ENCODE results near the gene ID2.

ID2 gene

GRCh38 chr2:8681786-8682692 is at the start of gene ID2:
ID2 (plus strand) TSS chr2:8682056; CDS start chr2:8682166, 110 bp downstream.
- DNase-seq = peak; percentile 96

- DNase-seq = no peak
Observed at GRCh38 chr2:8632755-8633154, 49.1 kb upstream of the ID2 start.

- no peak for DNase-seq
Observed at GRCh38 chr2:8633186-8633734, 48.6 kb upstream of the ID2 start.

- DNase-seq = no peak
Observed at GRCh38 chr2:8633735-8634313, 48.0 kb upstream of the ID2 start.

GRCh38 chr2:8634466-8635172 is 47.2 kb upstream of the ID2 start:
- DNase-seq = no peak

- no peak for DNase-seq
Observed at GRCh38 chr2:8636041-8636491, 45.8 kb upstream of the ID2 start.

- peak; percentile 86 for DNase-seq
Observed at GRCh38 chr2:8636721-8637636, 44.9 kb upstream of the ID2 start.

GRCh38 chr2:8638327-8638726 is 43.5 kb upstream of the ID2 start:
- DNase-seq = no peak

- no peak for DNase-seq
Observed at GRCh38 chr2:8639122-8639635, 42.7 kb upstream of the ID2 start.

- no peak for DNase-seq
Observed at GRCh38 chr2:8640498-8640897, 41.4 kb upstream of the ID2 start.

- DNase-seq = no peak
Observed at GRCh38 chr2:8641301-8641965, 40.4 kb upstream of the ID2 start.

- DNase-seq = no peak
Observed at GRCh38 chr2:8642366-8643068, 39.3 kb upstream of the ID2 start.

- no peak for DNase-seq
Observed at GRCh38 chr2:8643250-8643995, 38.4 kb upstream of the ID2 start.

GRCh38 chr2:8643996-8644356 is 37.9 kb upstream of the ID2 start:
- no peak for DNase-seq

GRCh38 chr2:8644605-8645175 is 37.2 kb upstream of the ID2 start:
- no peak for DNase-seq

GRCh38 chr2:8645176-8645831 is 36.6 kb upstream of the ID2 start:
- no peak for DNase-seq

- no peak for DNase-seq
Observed at GRCh38 chr2:8646731-8647461, 35.0 kb upstream of the ID2 start.

- DNase-seq = no peak
Observed at GRCh38 chr2:8647462-8647857, 34.4 kb upstream of the ID2 start.
